HG03025 (cell line): ENCODE data around the gene C1orf122.

Experiments used
- ATAC-seq: cut with Tn5 transposase; IDR thresholded peaks from one replicate; pipeline ENCODE4 v1.9.1; 2021; ENCODE audit warnings: mild to moderate bottlenecking, moderate library complexity; ENCODE audit not compliant: unreplicated experiment, low FRiP score

C1orf122 gene

GRCh38 chr1:37844536-37844935, 36.9 kb downstream of the C1orf122 start:
- ATAC-seq = no peak

- ATAC-seq = no peak
Observed at GRCh38 chr1:37845049-37845646, 37.6 kb downstream of the C1orf122 start.

- no peak for ATAC-seq
Observed at GRCh38 chr1:37845786-37846185, 38.2 kb downstream of the C1orf122 start.

GRCh38 chr1:37846647-37847339, 39.2 kb downstream of the C1orf122 start:
- no peak for ATAC-seq

GRCh38 chr1:37849480-37849879, 41.9 kb downstream of the C1orf122 start:
- no peak for ATAC-seq

- no peak for ATAC-seq
Observed at GRCh38 chr1:37850352-37850955, 42.9 kb downstream of the C1orf122 start.

- no peak for ATAC-seq
Observed at GRCh38 chr1:37851262-37851661, 43.7 kb downstream of the C1orf122 start.

- ATAC-seq = no peak
Observed at GRCh38 chr1:37851782-37852210, 44.2 kb downstream of the C1orf122 start.

- no peak for ATAC-seq
Observed at GRCh38 chr1:37853157-37853556, 45.6 kb downstream of the C1orf122 start.

GRCh38 chr1:37854406-37854805, 46.8 kb downstream of the C1orf122 start:
- no peak for ATAC-seq
